Astrocyte of the spinal cord (primary cell): Measurements from ENCODE around the gene RWDD1.

Experiments
- DNase-seq: peaks from one replicate; pipeline ENCODE4 v3.0.0; 2011; ENCODE audit warnings: low read depth, low spot score
- H3K4me3 ChIP-seq: 2 replicates; pipeline ENCODE4 v1.5.1; 2011; ENCODE audit warnings: low read depth, mild to moderate bottlenecking, low read length, moderate library complexity
- CTCF ChIP-seq: IDR thresholded peaks from 2 replicates; pipeline ENCODE4 v1.5.1; 2012; ENCODE audit warnings: low read depth, mild to moderate bottlenecking, low read length, inconsistent platforms
- in situ Hi-C: cut with HindIII; loops from 2 replicates; pipeline ENCODE4 v1.10.0; 2017; ENCODE audit warnings: low sequenced_read_pairs

RWDD1 gene

DNA sequence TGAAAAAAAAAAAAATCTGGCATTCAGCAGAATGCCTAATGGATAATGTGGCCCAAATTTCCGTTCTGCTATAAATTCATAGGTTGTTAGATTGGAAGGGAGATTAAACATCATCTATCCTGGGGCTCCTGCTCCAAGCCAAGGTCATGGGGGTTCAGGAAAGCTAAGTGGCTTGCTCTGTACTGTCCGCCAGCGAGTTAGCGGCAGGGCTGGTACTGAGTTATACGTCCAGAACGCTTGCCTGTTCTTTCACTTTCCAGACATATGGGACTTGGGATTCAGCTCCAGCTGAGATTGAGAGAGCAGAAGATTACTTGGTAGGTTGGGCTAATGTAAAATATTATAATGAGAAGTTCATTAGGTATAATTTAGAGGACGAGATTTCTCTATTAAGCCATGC, 858 bp downstream of the RWDD1 start:
- TF ChIP-seq CTCF, result no peak
- peak overlapping the region; percentile 70 for H3K4me3 ChIP-seq
- in situ Hi-C loops, result no loop called here
- DNase-seq, result peak; percentile 58

DNA sequence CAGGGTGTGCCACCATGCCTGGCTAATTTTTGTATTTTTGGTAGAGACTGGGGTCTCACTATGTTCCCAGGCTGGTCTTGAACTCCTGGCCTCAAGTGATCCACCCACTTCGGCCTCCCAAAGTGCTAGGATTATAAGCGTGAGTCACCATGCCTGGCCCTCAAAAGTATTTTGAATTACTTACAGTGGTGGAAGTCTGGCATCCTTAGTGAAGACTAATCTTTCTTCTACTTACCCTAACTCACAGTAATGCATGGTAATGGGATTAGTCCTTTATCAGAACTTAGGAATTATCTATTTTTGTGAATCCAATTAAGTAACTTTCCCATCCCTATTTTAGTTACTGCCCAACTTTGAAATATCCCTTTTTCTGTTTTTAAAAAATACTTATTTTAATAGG, 3.9 kb downstream of the RWDD1 start:
- H3K4me3 ChIP-seq, result no peak overlapping the region
- TF ChIP-seq CTCF, result no peak
- no peak for DNase-seq
- in situ Hi-C loops, result no loop called here

- in situ Hi-C loops, result no loop called here
- no peak overlapping the region for H3K4me3 ChIP-seq
- no peak for TF ChIP-seq CTCF
- DNase-seq, result no peak
Observed at GRCh38 chr6:116577486-116577885, 6.2 kb downstream of the RWDD1 start.

DNA sequence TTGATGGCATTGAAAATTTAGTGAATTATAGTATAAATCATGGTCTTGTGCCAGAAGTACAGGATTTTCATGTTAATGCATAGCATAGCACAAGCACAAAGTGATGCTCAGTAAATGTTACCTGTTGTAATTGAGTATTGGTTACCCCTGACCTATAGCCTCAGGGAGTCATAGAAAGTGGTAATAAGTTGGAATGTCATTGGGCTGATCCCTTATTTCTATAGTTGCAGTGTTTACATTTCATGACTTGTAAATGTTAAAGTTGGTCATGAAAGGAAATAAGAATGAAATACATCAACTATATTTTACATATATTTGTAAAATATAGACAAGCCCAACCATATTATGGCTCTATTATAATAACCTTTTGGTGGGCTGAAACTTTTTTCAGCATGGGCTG, 7.0 kb downstream of the RWDD1 start:
- H3K4me3 ChIP-seq, result no peak overlapping the region
- in situ Hi-C loops, result no loop called here
- TF ChIP-seq CTCF, result no peak
- no peak for DNase-seq

DNA sequence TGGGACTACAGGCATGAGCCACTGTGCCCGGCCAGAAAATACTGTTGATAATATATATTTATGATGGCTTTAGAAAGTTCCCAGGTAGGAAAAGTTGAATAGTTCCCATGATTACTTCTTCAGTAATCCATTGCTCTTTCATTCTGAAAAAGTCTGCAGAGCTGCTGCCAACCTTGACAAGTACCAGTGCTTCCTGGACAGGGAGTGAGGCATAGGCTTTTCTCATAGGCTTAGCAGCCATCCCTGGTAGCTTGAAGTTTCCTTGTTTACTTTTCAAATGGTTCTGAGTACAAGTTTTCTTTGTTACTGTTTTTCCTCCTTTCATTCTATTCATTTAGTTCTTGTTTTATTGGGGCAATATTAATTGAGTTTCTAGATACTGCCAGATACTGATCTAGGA, 7.8 kb downstream of the RWDD1 start:
- in situ Hi-C loops, result no loop called here
- no peak for DNase-seq
- TF ChIP-seq CTCF, result no peak
- H3K4me3 ChIP-seq, result no peak overlapping the region

DNA sequence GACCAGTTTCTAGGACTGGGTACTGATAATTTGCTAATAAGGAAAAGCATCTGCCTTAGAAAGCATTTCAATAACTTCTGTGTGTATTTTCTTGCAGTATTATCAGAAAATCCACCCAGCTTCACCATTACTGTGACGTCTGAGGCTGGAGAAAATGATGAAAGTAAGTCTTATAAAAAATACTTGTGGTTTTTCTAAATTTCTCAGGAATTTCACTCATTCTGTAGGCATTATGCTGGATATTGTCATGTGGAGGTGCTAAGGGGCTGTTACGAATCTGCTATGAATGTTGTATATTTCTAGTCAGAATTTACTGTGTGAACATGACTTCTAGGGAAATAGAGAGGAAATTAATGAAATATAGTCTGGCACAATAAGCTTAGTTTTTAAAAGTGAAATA, 8.9 kb downstream of the RWDD1 start:
- in situ Hi-C loops, result no loop called here
- no peak for TF ChIP-seq CTCF
- peak; percentile 44 for DNase-seq
- H3K4me3 ChIP-seq, result no peak overlapping the region

DNA sequence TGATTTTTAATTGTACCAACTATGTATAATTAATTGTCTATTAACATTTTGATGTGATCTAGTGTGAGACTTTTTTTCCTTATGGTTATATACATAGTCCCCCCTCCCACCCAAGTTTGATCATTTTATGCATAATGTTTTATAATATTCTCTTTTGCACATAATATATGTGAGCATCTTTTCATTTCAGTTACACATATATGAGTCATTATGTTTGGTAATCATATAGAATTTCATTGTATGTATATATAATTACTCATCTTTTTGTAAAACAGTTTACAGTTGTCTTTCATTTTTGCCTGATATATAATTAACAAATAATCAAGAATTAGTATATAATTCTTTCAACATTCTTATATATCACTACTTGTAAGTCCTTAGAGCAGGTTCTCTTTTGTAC, 15.0 kb downstream of the RWDD1 start:
- H3K4me3 ChIP-seq, result no peak overlapping the region
- in situ Hi-C loops, result no loop called here
- DNase-seq, result no peak
- TF ChIP-seq CTCF, result no peak
